Measurements from ENCODE around the gene IRGQ. TPM values are rescaled to one million over a fixed set of nuclear protein-coding genes. Genes with fewer than 3 reads are reported as not detected.
A peak's percentile ranks its signal among the peaks of the same experiment; 100 is the strongest.

IRGQ gene
- total and polyA plus RNA-seq, 11 donors, result 7.4 to 36.1 (median 24.2) TPM

DNA sequence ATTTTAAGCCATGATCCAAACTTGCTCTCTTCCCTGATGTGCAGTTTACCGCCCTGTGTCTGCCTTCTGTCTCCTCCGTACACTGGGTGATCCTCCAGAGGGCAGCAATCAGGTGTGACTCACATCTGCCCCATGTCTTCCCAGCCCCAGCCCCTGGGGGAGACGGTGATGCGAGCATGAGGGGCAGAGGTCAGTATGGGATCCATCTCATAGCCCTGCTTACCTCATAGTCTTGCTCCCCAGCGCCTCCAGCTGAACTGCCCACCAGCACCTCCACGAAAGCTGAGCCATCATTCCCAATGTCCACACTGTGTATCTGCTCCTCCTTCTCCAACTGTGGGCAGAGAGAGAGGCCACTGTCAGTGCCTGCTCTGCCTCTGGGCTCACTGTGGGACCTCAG lies 35.2 kb downstream of the IRGQ start:
- DNase-seq, result peak in 1 of 5 donors; percentile 4
- Histone ChIP-seq H3K4me1 (peaks cover 0 to 30% (median 11%) of the 10 kb centered on the region in 12 donors), H3K27ac (no peak overlapping the region), H3K9me3 (no peaks in the 10 kb centered on the region), H3K4me3 (no peak overlapping the region), H3K27me3 (no peaks in the 10 kb centered on the region), H3K36me3 (peaks cover 0 to 51% (median 37%) of the 10 kb centered on the region in 9 donors)
- ATAC-seq, result no peak
- intact Hi-C loops (cut with DNase I), result loop anchor here in 1 of 10 donors (5.0 kb wide), 1 partner anchor 92 kb away; no protein-coding TSS in a partner anchor
- no peak for TF ChIP-seq POLR2A (IDR thresholded peaks at IDR 0.05)
- TF ChIP-seq, protein P1, sequence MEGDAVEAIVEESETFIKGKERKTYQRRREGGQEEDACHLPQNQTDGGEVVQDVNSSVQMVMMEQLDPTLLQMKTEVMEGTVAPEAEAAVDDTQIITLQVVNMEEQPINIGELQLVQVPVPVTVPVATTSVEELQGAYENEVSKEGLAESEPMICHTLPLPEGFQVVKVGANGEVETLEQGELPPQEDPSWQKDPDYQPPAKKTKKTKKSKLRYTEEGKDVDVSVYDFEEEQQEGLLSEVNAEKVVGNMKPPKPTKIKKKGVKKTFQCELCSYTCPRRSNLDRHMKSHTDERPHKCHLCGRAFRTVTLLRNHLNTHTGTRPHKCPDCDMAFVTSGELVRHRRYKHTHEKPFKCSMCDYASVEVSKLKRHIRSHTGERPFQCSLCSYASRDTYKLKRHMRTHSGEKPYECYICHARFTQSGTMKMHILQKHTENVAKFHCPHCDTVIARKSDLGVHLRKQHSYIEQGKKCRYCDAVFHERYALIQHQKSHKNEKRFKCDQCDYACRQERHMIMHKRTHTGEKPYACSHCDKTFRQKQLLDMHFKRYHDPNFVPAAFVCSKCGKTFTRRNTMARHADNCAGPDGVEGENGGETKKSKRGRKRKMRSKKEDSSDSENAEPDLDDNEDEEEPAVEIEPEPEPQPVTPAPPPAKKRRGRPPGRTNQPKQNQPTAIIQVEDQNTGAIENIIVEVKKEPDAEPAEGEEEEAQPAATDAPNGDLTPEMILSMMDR (IDR thresholded peaks at IDR 0.05), result no peak
- 87 to 97% (median 90%) methylated on average over 5 to 6 of the region's 6 CpGs for WGBS, 4 donors

DNA sequence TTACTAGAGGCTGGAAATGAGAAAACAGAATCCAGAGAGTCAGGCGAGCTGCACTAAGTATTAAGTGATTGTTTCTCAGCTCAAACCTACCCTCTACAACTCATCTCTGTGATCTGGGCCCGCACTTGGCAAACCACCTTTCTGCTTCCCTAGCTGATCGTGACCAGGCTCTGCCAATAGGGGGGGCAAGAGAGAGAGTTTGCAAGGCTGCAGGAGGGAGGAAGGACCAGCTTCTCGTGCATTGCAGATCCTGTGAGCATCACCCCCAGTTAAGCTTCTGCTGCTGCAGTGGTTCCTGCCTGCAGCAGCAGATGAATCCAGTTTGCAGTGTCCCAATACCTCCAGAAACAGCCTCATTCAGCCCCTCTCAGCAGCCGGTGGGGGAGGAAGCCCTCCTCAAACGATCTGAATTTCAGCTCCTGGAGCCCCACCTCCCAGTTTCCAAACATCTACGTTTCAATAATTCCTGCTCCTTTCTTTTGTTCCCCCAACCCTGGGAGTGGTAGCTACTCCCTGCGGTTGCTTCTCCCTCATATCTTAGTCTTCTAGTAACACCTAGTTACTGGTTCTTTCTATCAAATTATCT lies 40.7 kb downstream of the IRGQ start:
- TF ChIP-seq, protein P1 (IDR thresholded peaks at IDR 0.05), result peak; percentile 45 to 70 (median 56)
- TF ChIP-seq POLR2A (IDR thresholded peaks at IDR 0.05), result no peak
- Histone ChIP-seq H3K9me3 (no peaks in the 10 kb centered on the region), H3K4me3 (no peak overlapping the region), H3K4me1 (no peaks in the 10 kb centered on the region), H3K36me3 (peaks cover 0 to 88% (median 64%) of the 10 kb centered on the region in 9 donors), H3K27me3 (no peaks in the 10 kb centered on the region), H3K27ac (no peak overlapping the region)
- WGBS, 4 donors, result 43 to 50% (median 46%) methylated on average over 8 of the region's 8 CpGs
- intact Hi-C loops (cut with DNase I), result loop anchor here in 5 of 10 donors (5.0 to 10.0 kb wide), 3 partner anchors 97 to 230 kb away; partner anchors contain the start of gene KCNN4 (in 1 of the 5)
- DNase-seq (peak in 4 of 5 donors; percentile 53 to 67 (median 58)), ATAC-seq (peak in 3 of 4 donors; percentile 38 to 58 (median 50))

DNA sequence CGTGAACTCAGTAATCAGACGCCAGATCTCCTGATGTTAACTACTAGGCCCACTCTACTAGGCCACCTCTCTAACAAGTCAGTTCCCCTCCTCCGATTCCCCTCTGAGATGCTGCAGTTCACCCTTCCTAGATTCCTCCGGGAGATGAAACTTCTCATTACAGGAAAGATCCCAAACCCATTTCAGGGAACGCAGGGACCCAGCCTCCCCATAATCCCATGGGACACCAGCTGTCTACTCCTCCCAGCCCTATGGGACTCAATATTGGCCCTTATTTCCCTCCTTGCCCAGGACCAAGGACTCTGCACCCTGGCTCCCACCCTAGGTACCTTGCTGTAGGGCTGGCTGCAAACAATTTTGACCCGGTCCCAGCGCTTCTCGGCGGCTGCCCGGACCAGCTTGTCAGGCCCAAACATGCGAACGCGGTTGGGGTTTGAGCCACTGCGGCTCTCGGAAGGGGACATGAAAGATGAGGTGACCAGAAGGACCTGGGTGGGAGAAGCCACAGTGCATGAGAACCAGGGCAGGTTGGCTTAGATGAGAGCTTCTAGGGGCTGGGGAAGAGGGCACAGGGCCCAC lies 41.5 kb downstream of the IRGQ start:
- Histone ChIP-seq H3K27me3 (no peaks in the 10 kb centered on the region), H3K4me3 (no peak overlapping the region), H3K9me3 (no peaks in the 10 kb centered on the region), H3K36me3 (peaks cover 0 to 88% (median 70%) of the 10 kb centered on the region in 9 donors), H3K27ac (no peak overlapping the region), H3K4me1 (no peaks in the 10 kb centered on the region)
- 95 to 97% (median 95%) methylated on average over 10 to 15 of the region's 15 CpGs for WGBS, 4 donors
- ATAC-seq, result no peak
- intact Hi-C loops (cut with DNase I), result loop anchor here in 7 of 10 donors (5.0 to 10.0 kb wide), 4 partner anchors 98 to 230 kb away; partner anchors contain the start of gene KCNN4 (in 1 of the 7)
- DNase-seq, result peak in 1 of 5 donors; percentile 14
- TF ChIP-seq, protein P1 (IDR thresholded peaks at IDR 0.05), result no peak
- TF ChIP-seq POLR2A (IDR thresholded peaks at IDR 0.05), result no peak

DNA sequence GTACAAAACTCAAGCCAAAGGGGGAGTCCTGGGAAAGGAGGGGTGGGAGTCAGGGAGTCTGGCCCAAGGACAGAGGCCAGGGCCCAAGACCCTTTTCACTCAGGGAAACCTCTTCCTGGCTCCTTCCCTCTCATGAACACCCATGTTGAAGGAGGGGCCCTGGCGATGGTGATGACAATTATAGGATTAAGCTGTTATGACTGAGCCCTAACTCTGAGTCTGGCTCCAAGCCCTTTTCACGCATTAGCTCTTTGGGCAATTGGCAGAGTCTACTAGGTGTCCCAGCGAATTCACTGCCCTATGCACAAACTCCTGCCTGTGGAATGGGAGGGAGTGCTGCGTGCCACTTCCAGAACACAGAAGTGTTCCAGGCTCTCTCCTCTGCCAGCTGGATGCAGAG lies 42.3 kb downstream of the IRGQ start:
- WGBS, 4 donors, result 60 to 89% (median 82%) methylated on average over 3 to 4 of the region's 4 CpGs
- no peak for ATAC-seq
- H3K27ac ChIP-seq, result no peak overlapping the region
- no peaks in the 10 kb centered on the region for H3K9me3 ChIP-seq
- no peak overlapping the region for H3K4me3 ChIP-seq
- TF ChIP-seq, protein P1 (IDR thresholded peaks at IDR 0.05), result no peak
- no peak for TF ChIP-seq POLR2A (IDR thresholded peaks at IDR 0.05)
- H3K27me3 ChIP-seq, result no peaks in the 10 kb centered on the region
- intact Hi-C loops (cut with DNase I), result loop anchor here in 7 of 10 donors (5.0 to 10.0 kb wide), 4 partner anchors 99 to 231 kb away; partner anchors contain the start of gene KCNN4 (in 1 of the 7)
- H3K36me3 ChIP-seq, result peaks cover 0 to 91% (median 70%) of the 10 kb centered on the region in 9 donors
- DNase-seq, result peak in 1 of 5 donors; percentile 4
- H3K4me1 ChIP-seq, result no peaks in the 10 kb centered on the region
